ENCODE results near the gene SLC7A9.
A peak's percentile ranks its signal among the peaks of the same experiment; 100 is the strongest.
"Not testable (repeated sequence)": the region's sequence is repeated elsewhere in the genome, so short reads cannot be mapped to it uniquely, and the experiment has no call there.

Gene SLC7A9

GRCh38 chr19:32813862-32814425, 55.6 kb downstream of the SLC7A9 start:
- peak; percentile 30 to 89 (median 66) for DNase-seq

GRCh38 chr19:32812571-32812970, 57.0 kb downstream of the SLC7A9 start:
- intact Hi-C loops (cut with DNase I): no loop called here
- no peak for DNase-seq

More at GRCh38 chr19:32813862-32814425, 55.6 kb downstream of the SLC7A9 start:
- intact Hi-C loops (cut with DNase I): no loop called here

DNA sequence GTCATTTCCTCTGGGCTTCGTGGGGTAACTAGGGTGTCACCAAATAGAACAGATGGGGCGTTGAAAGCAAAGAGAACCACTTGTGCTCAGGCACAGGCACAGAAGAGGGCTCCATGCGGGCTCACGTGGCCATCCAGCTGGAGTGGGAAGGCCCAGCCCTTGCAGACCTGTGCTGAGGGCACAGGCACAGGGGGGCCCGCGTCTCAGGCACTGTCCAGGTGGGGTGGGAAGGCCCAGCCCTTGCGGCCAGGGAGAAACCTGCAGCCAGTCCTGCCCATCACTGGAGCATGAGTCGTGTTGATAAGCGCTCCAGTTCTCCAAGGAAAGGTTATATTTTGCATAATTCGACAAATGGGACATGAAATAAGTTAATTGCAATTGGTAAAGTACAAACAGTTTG, 57.5 kb downstream of the SLC7A9 start:
- no peak for DNase-seq
- intact Hi-C loops (cut with DNase I): no loop called here

- intact Hi-C loops (cut with DNase I): no loop called here
- DNase-seq: no peak
These were observed 58.4 kb downstream of the SLC7A9 start for GRCh38 chr19:32811151-32811550.

DNA sequence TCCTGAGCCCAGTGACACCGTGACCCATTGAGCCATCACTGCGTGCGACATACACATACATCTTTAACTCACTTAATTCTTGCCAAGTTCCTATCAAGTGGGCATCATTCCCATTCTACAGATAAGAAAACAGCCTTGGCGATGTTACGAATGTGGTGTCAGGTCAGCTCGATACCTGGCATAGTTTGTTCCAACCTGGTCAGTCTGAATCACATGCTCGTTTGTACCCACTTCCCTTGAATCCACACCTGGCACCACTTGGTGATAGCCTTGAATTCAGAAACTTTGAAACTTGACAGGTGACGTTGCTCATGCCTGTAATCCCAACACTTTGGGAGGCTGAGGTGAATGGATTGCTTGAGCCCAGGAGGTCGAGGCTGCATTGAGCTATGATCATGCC, 59.1 kb downstream of the SLC7A9 start:
- DNase-seq: no peak
- intact Hi-C loops (cut with DNase I): no loop called here

DNA sequence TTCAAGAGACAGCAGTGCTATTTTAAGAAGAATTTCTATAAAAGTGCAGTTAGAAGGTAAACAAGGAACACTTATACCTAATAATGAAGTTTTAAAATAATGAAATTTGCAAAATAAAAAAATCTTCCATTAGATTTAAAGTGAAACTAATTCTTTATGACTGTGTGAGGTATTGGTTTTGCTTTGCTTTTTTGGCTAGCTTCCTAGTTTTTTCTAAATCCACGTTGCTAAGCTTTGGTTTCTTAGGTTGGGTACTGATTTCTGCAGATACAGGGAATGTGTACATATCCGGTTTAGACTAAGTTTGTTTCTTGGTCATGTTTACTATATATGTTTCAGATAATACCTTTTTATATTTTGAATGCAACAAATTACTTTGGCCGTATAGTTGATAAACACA, 59.8 kb downstream of the SLC7A9 start:
- DNase-seq: no peak
- intact Hi-C loops (cut with DNase I): no loop called here

DNA sequence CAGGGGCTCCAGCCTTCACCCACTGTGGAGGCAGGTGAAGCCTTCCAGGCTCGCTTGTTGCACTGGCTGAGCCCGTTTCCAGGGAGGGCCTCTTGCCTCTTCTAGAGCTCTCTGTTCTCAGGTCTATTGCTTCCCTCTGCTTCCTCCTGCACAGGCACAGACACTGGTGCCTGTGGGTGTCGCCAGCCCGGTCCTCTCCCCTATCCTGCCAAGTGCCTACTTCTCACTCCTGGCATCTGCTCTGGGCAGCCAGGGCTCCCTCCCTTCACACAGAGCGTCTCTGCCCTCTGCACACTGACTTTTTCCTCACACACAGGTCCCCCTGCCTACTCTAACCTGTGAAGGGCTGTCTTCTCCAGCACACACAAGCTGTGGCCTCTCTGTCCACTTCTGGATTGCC, 60.3 kb downstream of the SLC7A9 start:
- intact Hi-C loops (cut with DNase I): no loop called here
- peak in 2 of 42 donors; percentile 4 to 5 for DNase-seq

DNA sequence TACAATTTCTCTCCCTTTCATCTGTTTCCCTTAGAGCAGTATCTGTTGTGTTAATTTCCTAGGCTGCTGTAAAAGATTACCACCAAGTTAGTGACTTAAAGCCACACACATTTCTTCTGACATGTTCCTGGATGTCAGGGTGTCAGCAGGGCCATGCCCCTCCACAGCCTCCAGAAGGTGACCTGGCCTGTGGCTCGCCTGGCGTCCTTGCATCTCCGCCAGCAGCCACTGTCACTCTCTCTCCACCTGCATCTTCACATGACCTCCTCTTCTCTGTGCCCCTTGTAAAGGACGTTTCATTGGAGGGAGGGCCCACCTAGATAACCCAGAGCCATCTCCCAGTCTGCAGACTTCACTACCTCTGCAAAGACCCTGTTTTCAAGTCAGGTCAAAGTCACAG, 61.3 kb downstream of the SLC7A9 start:
- intact Hi-C loops (cut with DNase I): no loop called here
- no peak for DNase-seq

DNA sequence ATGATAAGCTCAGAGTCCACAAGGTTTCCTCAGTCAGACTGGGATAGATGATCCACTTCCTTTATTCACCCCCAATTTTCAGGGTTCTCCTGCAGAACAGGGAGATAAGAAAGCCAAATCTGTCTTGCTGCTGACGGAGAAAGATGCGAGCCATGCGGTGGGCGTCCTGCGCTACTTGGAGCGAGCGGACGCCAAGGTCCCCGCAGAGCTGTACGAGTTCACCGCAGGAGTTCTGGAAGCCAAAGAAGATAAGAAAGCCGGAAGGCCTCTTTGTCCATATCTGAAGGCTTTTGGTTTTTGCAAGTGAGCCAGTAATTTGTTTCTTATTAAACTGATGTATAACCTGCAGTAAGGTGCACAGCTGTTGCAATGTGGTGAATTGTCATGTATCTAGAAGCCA, 66.7 kb downstream of the SLC7A9 start:
- DNase-seq: no peak
- intact Hi-C loops (cut with DNase I): no loop called here

DNA sequence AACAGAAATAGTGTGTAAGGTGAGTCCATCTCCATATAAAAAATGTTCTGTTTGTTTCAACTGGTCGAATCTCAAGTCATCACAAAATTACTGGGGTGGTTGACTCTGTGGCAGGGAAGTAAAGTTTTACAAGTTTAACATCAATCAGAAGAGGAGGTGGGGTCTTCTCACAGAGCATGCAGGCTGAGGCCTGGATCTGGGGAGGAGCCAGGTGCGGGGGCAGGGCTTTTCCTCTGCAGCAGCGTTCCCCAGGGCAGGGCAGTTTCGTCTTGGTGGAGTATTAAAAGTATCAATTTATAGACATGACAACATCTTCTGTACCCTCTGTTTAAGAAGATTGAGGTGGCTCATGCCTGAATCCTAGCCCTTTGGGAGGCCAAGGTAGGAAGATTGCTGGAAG, 68.8 kb downstream of the SLC7A9 start:
- intact Hi-C loops (cut with DNase I): no loop called here
- no peak for DNase-seq

- no peak for DNase-seq
- intact Hi-C loops (cut with DNase I): no loop called here
These were observed 69.4 kb downstream of the SLC7A9 start for GRCh38 chr19:32800191-32800590.

DNA sequence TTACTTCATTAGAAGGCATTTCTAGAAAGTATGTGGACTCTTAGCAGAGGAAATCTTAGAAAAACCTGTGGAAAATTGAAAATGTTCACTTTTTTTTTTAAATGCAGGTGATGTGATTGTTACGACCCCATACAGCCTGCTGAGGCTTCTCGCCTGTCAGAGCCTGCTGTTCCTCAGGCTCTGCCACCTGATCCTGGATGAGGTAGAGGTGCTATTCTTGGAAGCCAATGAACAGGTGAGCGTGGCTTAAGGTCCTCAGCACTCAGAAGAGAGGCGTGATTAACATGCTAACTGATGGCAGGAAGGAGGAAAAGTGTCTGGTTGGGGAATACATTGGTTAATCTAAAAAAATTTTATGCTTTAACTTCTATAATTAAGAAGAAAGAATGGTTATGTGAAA, 71.4 kb downstream of the SLC7A9 start:
- peak in 22 of 42 donors; percentile 11 to 81 (median 38) for DNase-seq
- intact Hi-C loops (cut with DNase I): no loop called here

- DNase-seq: no peak
- intact Hi-C loops (cut with DNase I): no loop called here
These were observed 80.1 kb downstream of the SLC7A9 start for GRCh38 chr19:32789429-32789828.

DNA sequence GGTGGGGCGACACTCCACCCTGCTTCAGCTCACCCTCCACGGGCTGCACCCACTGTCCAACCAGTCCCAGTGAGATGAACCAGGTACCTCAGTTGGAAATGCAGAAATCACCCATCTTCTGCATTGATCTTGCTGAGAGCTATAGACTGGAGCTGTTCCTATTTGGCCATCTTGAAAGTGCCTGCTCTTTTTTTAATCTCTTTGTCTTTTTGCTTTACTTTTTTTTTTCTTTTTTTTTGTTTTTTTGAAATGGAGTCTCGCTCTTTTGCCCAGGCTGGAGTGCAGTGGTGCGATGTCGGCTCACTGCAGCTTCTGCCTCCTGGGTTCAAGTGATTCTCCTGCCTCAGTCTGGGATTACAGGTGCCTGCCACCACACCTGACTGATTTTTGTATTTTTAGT, 81.7 kb downstream of the SLC7A9 start:
- DNase-seq; intact Hi-C loops (cut with DNase I): not testable (repeated sequence)

DNA sequence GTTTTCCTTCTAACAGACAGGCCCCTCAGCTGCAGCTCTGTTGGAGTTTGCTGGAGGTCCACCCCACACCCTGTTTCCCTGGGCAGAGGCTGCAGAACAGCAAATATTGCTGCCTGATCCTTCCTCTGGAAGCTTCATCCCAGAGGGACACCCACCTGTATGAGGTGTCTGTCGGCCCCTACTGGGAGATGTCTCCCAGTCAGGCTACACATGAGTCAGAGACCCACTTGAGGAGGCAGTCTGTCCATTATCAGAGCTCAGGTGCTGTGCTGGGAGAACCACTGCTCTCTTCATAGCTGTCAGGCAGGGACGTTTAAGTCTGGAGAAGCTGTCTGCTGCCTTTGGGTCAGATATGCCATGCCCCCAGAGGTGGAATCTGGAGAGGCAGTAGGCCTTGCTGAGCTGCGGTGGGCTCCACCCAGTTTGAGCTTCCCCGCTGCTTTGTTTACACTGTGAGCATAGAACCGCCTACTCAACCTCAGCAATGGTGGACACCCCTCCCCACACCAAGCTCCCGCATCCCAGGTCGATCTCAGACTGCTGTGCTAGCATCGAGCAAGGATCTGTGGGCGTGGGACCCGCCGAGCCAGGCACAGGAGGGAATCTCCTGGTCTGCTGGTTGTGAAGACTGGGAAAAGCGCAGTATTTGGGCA, 82.3 kb downstream of the SLC7A9 start:
- intact Hi-C loops (cut with DNase I); DNase-seq: not testable (repeated sequence)

DNA sequence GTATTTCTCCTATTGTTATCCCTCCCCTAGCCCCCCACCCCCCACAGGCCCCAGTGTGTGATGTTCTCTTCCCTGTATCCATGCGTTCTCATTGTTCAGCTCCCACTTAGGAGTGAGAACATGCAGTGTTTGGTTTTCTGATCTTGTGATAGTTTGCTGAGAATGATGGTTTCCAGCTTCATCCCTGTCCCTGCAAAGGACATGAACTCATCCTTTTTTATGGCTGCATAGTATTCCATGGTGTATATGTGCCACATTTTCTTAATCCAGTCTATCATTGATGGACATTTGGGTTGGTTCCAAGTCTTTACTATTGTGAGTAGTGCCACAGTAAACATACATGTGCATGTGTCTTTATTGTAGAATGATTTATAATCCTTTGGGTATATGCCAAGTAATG, 87.5 kb downstream of the SLC7A9 start:
- intact Hi-C loops (cut with DNase I): not testable (repeated sequence)

DNA sequence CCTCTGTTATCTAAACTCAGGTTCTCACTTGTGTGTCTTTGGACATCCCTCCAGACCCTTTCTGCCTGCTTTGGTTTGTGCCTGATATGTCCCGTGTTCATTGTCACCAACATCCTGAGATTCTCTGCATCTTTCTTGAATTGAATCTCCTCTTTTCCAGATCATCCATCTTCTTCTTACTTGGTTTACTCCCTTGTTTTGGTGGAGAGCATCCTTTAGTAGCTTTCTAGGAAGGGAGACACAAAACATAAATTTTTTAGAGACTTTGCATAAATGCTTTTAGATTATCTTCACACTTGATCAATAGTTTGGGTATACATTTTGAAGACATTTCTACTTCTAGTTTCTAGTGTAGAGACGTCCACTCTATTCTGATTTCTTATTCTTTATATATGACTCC, 88.3 kb downstream of the SLC7A9 start:
- intact Hi-C loops (cut with DNase I): no loop called here
- DNase-seq: no peak

More for the DNA sequence above, 87.5 kb downstream of the SLC7A9 start:
- DNase-seq: not testable (repeated sequence)
